NCI-H446 (cell line): Measurements from ENCODE around the gene PMF1.
"Not testable (repeated sequence)": the region's sequence is repeated elsewhere in the genome, so short reads cannot be mapped to it uniquely, and the experiment has no call there.

Source experiments
- DNase-seq, 2 experiments: peaks; one replicate each; lab custom pipeline; 2025; lab: John Stamatoyannopoulos, UW

Gene PMF1

GRCh38 chr1:156196445-156196844 lies 16.4 kb upstream of the PMF1 start:
- no peak for DNase-seq

- DNase-seq = no peak
Observed at GRCh38 chr1:156198831-156199349, 13.9 kb upstream of the PMF1 start.

- DNase-seq = no peak
Observed at GRCh38 chr1:156200044-156200443, 12.8 kb upstream of the PMF1 start.

GRCh38 chr1:156203331-156203730 lies 9.5 kb upstream of the PMF1 start:
- no peak for DNase-seq

DNA sequence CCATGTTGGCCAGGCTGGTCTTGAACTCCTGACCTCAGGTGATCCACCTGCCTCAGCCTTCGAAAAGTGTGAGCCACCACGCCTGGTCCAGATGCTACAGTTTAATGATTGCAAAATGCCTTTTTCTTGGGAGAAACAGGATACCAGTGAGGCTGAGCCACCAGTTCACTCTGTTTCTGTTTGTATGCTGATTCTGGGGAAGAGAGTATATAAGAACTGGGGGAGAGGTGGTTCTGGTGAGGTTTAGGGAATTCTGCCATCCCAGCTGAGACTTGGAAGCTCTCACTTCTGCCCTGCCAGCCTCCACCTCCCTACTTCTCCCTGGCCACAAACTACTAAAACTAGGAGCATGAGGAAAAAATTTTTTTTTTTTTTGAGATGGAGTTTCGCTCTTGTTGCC lies 8.1 kb upstream of the PMF1 start:
- no peak for DNase-seq

DNA sequence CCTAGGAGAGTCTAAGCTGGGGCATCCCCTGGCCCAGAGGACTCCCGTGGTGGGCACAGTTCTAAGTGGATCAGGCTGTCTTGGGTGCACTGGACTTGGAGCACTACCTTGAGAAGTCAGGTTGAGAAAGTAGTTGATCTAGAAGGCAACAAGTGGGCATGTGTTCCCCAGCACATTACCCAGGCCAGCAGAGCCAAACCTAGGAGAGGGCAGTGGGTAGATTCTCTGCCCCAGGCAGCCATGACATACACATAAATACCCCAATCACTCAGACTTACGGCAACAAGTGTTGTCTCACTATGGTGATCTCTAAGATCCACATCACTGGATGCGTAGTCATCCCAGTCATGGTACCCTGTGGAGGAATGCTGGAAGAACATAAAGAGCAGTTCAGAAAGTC lies 1.6 kb upstream of the PMF1 start:
- DNase-seq = no peak

DNA sequence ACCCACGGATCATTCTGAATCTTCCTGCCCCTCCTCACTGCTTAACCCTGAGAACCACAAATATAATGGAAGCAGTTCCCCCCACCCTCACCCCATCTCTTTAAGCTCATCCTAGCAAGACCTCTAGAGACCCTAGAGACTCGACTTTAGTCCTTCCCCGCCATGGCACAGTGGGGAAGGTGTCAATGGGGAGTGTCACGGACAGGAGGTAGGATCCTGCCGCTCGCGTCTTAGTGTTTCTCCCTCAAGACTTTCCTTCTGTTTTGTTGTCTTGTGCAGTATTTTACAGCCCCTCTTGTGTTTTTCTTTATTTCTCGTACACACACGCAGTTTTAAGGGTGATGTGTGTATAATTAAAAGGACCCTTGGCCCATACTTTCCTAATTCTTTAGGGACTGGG lies 677 bp upstream of the PMF1 start:
- DNase-seq = no peak

DNA sequence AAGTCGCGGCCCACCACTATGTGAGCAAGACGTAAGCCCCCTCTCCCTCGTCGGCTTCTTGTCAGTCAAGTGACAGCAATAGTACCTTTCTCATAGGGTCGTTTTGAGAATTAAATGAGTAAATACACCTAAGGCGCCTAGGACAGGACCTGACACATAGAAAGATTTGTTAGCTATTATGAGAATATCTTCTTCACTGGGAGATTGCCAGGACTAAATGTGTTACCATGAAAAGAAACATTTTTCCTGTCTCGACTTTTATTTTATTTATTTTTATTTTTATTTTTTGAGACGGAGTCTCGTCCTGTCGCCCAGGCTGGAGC lies 798 bp downstream of the PMF1 start:
- no peak for DNase-seq

GRCh38 chr1:156214024-156214748 lies 1.4 kb downstream of the PMF1 start:
- DNase-seq = no peak

GRCh38 chr1:156216361-156217086 lies 3.7 kb downstream of the PMF1 start:
- DNase-seq = not testable (repeated sequence)

DNA sequence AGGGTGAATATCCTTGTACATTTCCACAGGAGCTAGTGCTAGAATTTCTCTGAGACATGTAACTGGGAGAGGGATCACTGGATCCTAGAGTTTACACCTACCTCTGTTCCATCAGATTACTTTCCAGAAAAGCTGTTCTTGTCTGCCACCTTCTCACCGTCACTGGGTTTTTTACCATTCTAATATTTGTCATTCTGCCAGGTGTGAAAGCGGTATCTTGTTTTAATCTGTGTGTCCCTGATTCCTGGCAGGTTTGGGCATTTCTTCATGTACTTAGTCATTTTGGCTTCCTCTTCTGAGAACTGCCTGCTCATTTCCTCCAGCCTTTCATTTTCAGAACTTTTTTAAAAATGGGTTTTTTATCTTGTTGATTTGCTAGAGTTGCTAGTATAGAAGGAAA lies 5.1 kb downstream of the PMF1 start:
- no peak for DNase-seq

- DNase-seq = no peak
Observed at GRCh38 chr1:156220226-156220625, 7.4 kb downstream of the PMF1 start.

GRCh38 chr1:156221986-156222692 lies 9.3 kb downstream of the PMF1 start:
- no peak for DNase-seq

DNA sequence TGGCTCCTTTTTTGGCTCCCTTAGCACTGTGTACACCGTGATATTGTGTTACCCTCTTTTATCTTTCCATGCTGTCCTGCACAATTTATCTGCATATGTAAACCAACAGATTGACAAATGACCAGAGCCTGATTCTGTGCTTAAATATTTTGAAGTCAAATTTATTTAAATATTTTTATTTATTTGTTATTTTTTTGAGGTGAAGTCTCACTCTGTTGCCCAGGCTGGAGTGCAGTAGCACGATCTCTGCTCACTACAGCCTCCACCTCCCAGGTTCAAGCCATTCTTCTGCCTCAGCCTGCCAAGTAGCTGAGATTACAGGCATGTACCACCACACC lies 12.8 kb downstream of the PMF1 start:
- DNase-seq = no peak

DNA sequence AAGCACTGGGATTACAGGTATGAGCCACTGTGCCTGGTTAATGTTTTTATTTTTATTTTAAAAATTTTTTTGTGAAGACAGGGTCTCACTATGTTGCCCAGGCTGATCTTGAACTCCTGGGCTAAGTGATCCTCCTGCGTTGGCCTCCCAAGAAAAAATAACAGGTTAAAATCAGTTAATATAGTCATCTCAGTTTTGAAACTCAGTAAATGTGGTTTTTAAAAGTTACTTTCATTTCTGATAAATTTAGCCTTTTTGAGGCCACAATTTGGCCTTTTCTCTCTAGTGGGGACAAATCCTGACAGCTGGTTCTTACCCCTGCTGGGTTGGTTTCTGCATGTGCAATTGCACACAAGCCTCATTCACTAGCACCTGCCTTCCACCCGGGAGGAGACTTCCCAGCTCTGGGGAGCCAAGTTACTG lies 13.3 kb downstream of the PMF1 start:
- no peak for DNase-seq

- no peak for DNase-seq
Observed at GRCh38 chr1:156226782-156227181, 14.0 kb downstream of the PMF1 start.

- no peak for DNase-seq
Observed at GRCh38 chr1:156228501-156228900, 15.7 kb downstream of the PMF1 start.

DNA sequence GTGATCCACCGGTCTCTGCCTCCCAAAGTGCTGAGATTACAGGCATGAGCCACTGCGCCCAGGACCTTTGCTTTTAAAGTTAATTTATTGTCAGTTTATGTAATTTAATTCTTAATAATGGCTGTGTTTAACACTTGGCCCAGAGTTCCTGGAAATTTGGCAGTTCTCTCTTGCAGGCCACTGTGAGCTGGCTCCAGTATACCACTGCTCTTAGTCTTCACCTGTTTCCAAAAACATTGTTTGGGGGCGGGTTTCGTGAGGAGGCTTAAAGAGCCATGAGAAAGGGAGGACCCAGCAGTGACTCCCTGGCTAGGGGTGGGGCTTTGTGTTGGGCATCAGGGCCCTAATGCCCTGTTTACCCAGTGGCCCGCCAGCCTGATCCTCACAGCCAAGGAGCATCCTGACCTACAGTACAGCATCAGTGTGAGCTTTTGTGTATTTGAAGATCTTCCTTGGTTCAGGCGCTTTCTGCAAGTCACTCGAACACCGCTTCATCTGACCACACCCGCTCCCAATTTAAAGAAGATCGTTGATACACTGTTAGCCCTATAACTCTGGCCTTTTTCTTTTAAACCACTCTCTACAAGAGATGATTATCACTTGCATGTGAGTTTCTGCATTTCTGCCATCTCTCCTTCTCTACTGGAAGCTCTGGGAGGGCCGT lies 17.1 kb downstream of the PMF1 start:
- no peak for DNase-seq

DNA sequence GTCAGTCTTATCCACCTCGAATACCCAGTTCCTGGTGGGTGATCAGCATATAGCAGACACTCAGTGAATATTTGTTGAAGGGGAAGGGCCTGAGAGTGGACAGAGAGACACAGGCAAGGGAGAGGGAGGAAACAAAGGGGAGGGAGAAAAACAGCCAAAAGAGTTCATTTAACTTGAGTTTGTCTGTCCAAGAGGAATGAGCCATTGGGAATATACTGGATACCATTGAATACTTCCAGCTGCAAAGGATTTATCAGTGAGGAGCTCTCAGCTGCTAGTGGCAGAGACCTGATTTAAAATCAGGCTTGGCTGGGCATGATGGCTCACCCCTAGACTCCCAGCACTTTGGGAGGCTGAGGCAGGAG lies 17.6 kb downstream of the PMF1 start:
- no peak for DNase-seq

DNA sequence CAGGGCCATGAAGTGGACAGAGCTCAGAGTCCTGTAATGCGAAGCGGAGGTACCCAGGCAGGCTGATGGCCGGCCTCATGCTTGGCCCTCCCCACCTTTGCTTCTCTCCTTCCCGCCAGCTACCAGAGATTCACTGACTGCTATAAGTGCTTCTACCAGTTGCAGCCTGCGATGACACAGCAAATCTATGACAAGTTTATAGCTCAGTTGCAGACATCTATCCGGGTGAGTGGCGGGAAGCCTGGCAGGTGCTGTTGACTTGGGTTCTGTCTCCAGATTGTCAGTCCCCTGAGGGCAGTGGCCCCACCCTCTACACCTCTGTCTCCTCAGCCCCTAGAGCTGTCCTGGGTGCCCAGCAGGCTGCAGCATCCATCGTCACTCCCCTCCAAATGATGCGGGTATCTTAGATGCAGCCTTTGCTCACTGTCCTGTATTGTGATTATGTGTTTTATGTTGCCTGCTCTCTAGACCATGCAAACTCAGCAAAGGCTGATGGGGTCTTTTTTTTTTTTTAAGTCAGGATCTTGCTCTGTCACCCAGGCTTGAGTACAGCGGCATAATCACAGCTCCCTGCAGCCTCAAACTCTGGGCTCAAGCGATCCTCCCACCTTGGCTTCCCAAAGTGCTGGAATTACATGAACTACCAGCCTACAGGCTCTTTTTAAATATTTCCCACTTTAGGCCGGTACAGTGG lies 19.5 kb downstream of the PMF1 start:
- DNase-seq = no peak

GRCh38 chr1:156233426-156234127 lies 20.8 kb downstream of the PMF1 start:
- DNase-seq = no peak
